ENCODE data around the gene RNASEH1. TPM values are rescaled to one million over a fixed set of nuclear protein-coding genes. Genes with fewer than 3 reads are reported as not detected.

The RNASEH1 gene
- polyA plus RNA-seq, 3 donors: 6.8 to 16.4 (median 14.2) TPM

DNA sequence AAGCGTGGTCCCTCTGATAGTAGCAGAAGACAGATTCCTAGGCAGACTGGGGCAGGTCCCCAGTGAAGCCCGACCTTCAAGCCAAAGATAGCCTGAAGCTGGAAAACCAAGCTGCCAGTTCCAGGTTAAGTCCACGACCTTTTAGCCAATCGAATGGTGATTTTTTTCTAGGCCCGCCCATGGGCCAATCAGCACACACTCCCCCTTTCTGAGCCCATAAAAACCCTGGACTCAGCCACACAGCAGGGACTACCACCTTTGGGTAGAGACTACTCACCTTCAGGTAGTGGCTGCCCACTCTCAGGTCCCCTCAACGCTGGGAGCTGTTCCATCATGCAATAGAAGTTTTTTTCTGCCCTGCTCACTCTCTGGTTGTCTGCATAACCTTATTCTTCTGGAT lies 24.3 kb downstream of the RNASEH1 start:
- no peak overlapping the region for H2AFZ ChIP-seq (ENCODE audit: insufficient read depth, low read depth, low read length, poor library complexity, severe bottlenecking)
- peaks cover 9% of the 10 kb centered on the region for H3K4me1 Mint-ChIP-seq
- H3K4me2 ChIP-seq (replicated peaks; ENCODE audit: extremely low read depth, low read length, poor library complexity, severe bottlenecking): no peak overlapping the region
- H3K36me3 Mint-ChIP-seq: peaks cover 1 to 8% of the 10 kb centered on the region in 2 donors
- H3K27me3 ChIP-seq (ENCODE audit: control insufficient read depth in 2 of 2, insufficient read depth in 2 of 2, low read length in 2 of 2): no peaks in the 10 kb centered on the region
- H3K9ac ChIP-seq (ENCODE audit: insufficient read depth, low read length, poor library complexity, severe bottlenecking): no peak overlapping the region
- no peaks in the 10 kb centered on the region for H3K79me2 ChIP-seq (ENCODE audit: insufficient read depth, low read length)
- no peak overlapping the region for H3K27ac Mint-ChIP-seq
- no peaks in the 10 kb centered on the region for H4K20me1 ChIP-seq (ENCODE audit: insufficient read depth, low read length)
- no peak for DNase-seq
- TF ChIP-seq, protein P1, sequence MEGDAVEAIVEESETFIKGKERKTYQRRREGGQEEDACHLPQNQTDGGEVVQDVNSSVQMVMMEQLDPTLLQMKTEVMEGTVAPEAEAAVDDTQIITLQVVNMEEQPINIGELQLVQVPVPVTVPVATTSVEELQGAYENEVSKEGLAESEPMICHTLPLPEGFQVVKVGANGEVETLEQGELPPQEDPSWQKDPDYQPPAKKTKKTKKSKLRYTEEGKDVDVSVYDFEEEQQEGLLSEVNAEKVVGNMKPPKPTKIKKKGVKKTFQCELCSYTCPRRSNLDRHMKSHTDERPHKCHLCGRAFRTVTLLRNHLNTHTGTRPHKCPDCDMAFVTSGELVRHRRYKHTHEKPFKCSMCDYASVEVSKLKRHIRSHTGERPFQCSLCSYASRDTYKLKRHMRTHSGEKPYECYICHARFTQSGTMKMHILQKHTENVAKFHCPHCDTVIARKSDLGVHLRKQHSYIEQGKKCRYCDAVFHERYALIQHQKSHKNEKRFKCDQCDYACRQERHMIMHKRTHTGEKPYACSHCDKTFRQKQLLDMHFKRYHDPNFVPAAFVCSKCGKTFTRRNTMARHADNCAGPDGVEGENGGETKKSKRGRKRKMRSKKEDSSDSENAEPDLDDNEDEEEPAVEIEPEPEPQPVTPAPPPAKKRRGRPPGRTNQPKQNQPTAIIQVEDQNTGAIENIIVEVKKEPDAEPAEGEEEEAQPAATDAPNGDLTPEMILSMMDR (IDR thresholded peaks at IDR 0.05): no peak
- WGBS (ENCODE audit: insufficient coverage): 94% methylated on average over 6 of the region's 6 CpGs
- H3K27me3 Mint-ChIP-seq (ENCODE audit: low read depth in 3 of 3): peaks cover 0 to 1% (median 0%) of the 10 kb centered on the region in 3 donors
- H3K4me3 Mint-ChIP-seq: no peak overlapping the region
- no peaks in the 10 kb centered on the region for H3K9me3 ChIP-seq (replicated peaks in 1 of 2; ENCODE audit: control insufficient read depth in 1 of 2, insufficient read depth in 1 of 2, low read length in 2 of 2)
- no peak overlapping the region for H3K4me3 ChIP-seq (replicated peaks in 1 of 3; ENCODE audit: low read depth in 2 of 3, low read length in 3 of 3)
- no peak overlapping the region for H3K27ac ChIP-seq (ENCODE audit: low read depth in 1 of 2, low read length in 2 of 2)
- peaks cover 0 to 5% (median 2%) of the 10 kb centered on the region in 7 donors for H3K9me3 Mint-ChIP-seq
- intact Hi-C loops (cut with micrococcal nuclease): no loop called here
- H3K4me1 ChIP-seq (ENCODE audit: control insufficient read depth in 1 of 2, insufficient read depth in 2 of 2, low read length in 2 of 2): peaks cover 0 to 3% of the 10 kb centered on the region in 2 donors
- no peaks in the 10 kb centered on the region for H3K36me3 ChIP-seq (replicated peaks in 1 of 2; ENCODE audit: control insufficient read depth in 1 of 2, insufficient read depth in 2 of 2, low read length in 2 of 2)

DNA sequence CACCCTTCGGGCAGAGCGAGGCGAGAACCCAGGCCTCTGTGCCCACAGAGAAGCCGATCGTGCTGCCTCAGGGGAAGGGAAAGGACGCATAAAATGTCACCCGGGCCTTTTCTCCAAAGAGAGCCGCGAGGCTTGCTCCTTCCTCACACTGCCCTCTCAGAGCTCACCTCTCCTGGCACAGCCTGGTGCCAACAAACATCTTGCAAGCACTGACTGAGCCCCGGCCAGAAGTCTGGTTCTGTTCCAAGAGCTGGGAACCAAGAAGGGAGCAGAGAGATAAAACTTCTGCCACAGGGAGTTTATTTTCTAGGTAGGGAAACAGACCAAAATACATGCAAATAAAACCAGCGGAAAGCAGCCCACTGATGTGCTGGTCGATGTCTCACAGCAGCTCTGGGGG lies 25.2 kb downstream of the RNASEH1 start:
- H3K9me3 Mint-ChIP-seq: peaks cover 0 to 5% (median 2%) of the 10 kb centered on the region in 7 donors
- Histone ChIP-seq H3K36me3 (replicated peaks in 1 of 2; ENCODE audit: control insufficient read depth in 1 of 2, insufficient read depth in 2 of 2, low read length in 2 of 2) (no peaks in the 10 kb centered on the region), H3K9me3 (replicated peaks in 1 of 2; ENCODE audit: control insufficient read depth in 1 of 2, insufficient read depth in 1 of 2, low read length in 2 of 2) (no peaks in the 10 kb centered on the region), H3K27me3 (ENCODE audit: control insufficient read depth in 2 of 2, insufficient read depth in 2 of 2, low read length in 2 of 2) (no peaks in the 10 kb centered on the region), H3K79me2 (ENCODE audit: insufficient read depth, low read length) (no peaks in the 10 kb centered on the region), H3K4me1 (ENCODE audit: control insufficient read depth in 1 of 2, insufficient read depth in 2 of 2, low read length in 2 of 2) (peaks cover 0 to 3% of the 10 kb centered on the region in 2 donors), H4K20me1 (ENCODE audit: insufficient read depth, low read length) (no peaks in the 10 kb centered on the region), H2AFZ (ENCODE audit: insufficient read depth, low read depth, low read length, poor library complexity, severe bottlenecking) (no peak overlapping the region), H3K4me3 (replicated peaks in 1 of 3; ENCODE audit: low read depth in 2 of 3, low read length in 3 of 3) (no peak overlapping the region), H3K9ac (ENCODE audit: insufficient read depth, low read length, poor library complexity, severe bottlenecking) (no peak overlapping the region), H3K27ac (ENCODE audit: low read depth in 1 of 2, low read length in 2 of 2) (no peak overlapping the region), H3K4me2 (replicated peaks; ENCODE audit: extremely low read depth, low read length, poor library complexity, severe bottlenecking) (no peak overlapping the region)
- intact Hi-C loops (cut with micrococcal nuclease): no loop called here
- no peak overlapping the region for H3K4me3 Mint-ChIP-seq
- DNase-seq: no peak
- peaks cover 0 to 8% of the 10 kb centered on the region in 2 donors for H3K36me3 Mint-ChIP-seq
- TF ChIP-seq, protein P1 (IDR thresholded peaks at IDR 0.05): no peak
- H3K4me1 Mint-ChIP-seq: peaks cover 9% of the 10 kb centered on the region
- H3K27ac Mint-ChIP-seq: peak overlapping the region in 1 of 7 donors; percentile 31
- 100% methylated on average over 3 of the region's 12 CpGs for WGBS (ENCODE audit: insufficient coverage)
- H3K27me3 Mint-ChIP-seq (ENCODE audit: low read depth in 3 of 3): peaks cover 0 to 1% (median 0%) of the 10 kb centered on the region in 3 donors
